ENCODE data around the gene ZNF628.
"Not testable (repeated sequence)": the region's sequence is repeated elsewhere in the genome, so short reads cannot be mapped to it uniquely, and the experiment has no call there.

The ZNF628 gene

GRCh38 chr19:55447421-55448174 lies 28.8 kb upstream of the ZNF628 start (continued):
- TF ChIP-seq ZBTB17 (tag by site-specific recombination; IDR thresholded peaks at IDR 0.05): peak; percentile 93
- TF ChIP-seq ZNF324 (tag by site-specific recombination; IDR thresholded peaks at IDR 0.05): no peak
- TF ChIP-seq HOXC10 (CRISPR knock-in tag; IDR thresholded peaks at IDR 0.05): 0 out of 2 replicates have a peak, but pooled peaks have one; percentile 26
- TF ChIP-seq WT1 (tag by site-specific recombination; IDR thresholded peaks at IDR 0.05): peak; percentile 11; the same call in 1 of the 2 replicates
- no peak for TF ChIP-seq BCL11B (tag by site-specific recombination; IDR thresholded peaks at IDR 0.05; ENCODE audit: low read depth)
- TF ChIP-seq ZNF449 (tag by site-specific recombination; IDR thresholded peaks at IDR 0.05): peak; percentile 59; the same call in 1 of the 2 replicates
- no peak for TF ChIP-seq REPIN1 (tag by site-specific recombination; IDR thresholded peaks at IDR 0.05; ENCODE audit: low read depth)
- TF ChIP-seq ZNF121 (tag by site-specific recombination; IDR thresholded peaks at IDR 0.05): peak; percentile 59
- TF ChIP-seq ZSCAN23 (tag by site-specific recombination; IDR thresholded peaks at IDR 0.05): no peak
- TF ChIP-seq ZNF114 (tag by site-specific recombination; IDR thresholded peaks at IDR 0.05): no peak
- no peak for TF ChIP-seq ZNF549 (tag by site-specific recombination; IDR thresholded peaks at IDR 0.05)
- peak; percentile 77 for TF ChIP-seq GLIS1 (tag by site-specific recombination; IDR thresholded peaks at IDR 0.05)
- TF ChIP-seq ZNF335 (tag by site-specific recombination; conservative IDR thresholded peaks at IDR 0.05): no peak; the same call in 1 of the 2 replicates
- TF ChIP-seq ZNF777 (tag by site-specific recombination; IDR thresholded peaks at IDR 0.05; ENCODE audit: borderline replicate concordance): no peak
- TF ChIP-seq ZNF692 (tag by site-specific recombination; IDR thresholded peaks at IDR 0.05): 0 out of 2 replicates have a peak, but pooled peaks have one; percentile 35
- peak; percentile 92 for TF ChIP-seq PRDM10 (tag by site-specific recombination; IDR thresholded peaks at IDR 0.05)
- no peak for TF ChIP-seq ZNF791 (tag by site-specific recombination; IDR thresholded peaks at IDR 0.05)
- TF ChIP-seq ZNF501 (tag by site-specific recombination; IDR thresholded peaks at IDR 0.05): peak; percentile 50; the same call in 1 of the 2 replicates

GRCh38 chr19:55448175-55448490 lies 28.3 kb upstream of the ZNF628 start:
- H3K9me3 ChIP-seq (ENCODE audit: control insufficient read depth, insufficient read depth, low read depth, low read length); H3K4me3 ChIP-seq (ENCODE audit: low read depth, low read length); H3K27ac ChIP-seq (ENCODE audit: extremely low read depth, low read depth, low read length); H3K4me1 ChIP-seq (ENCODE audit: control insufficient read depth, insufficient read depth, low read length); H3K36me3 ChIP-seq (ENCODE audit: control insufficient read depth in 2 of 2, insufficient read depth in 1 of 2, low read length in 2 of 2): not testable (repeated sequence)
- ChIA-PET POLR2A (interaction anchor here (1.0 kb wide), 1 partner anchor 14 kb away, joined by 4 read pairs; no protein-coding TSS in a partner anchor), CTCF (interaction anchor here (1.2 kb wide), 1 partner anchor 307 kb away, joined by 3 read pairs; no protein-coding TSS in a partner anchor)

Data from HEK293 (cell line).